Measurements from ENCODE around the gene ARHGEF18. TPM values are rescaled to one million over a fixed set of nuclear protein-coding genes. Genes with fewer than 3 reads are reported as not detected.
"Not testable (repeated sequence)": the region's sequence is repeated elsewhere in the genome, so short reads cannot be mapped to it uniquely, and the experiment has no call there.

The ARHGEF18 gene
- total and polyA plus RNA-seq, 2 donors (not counting 3 experiments of a cell fraction or from before 2014, with no cell fraction given) = 12.1 to 30.7 TPM

- CTCF ChIA-PET = no interaction called here
- FAIRE-seq (no peak), DNase-seq (ENCODE audit: low read depth, low spot score) (no peak)
- intact Hi-C loops (cut with micrococcal nuclease) = no loop called here
- H3K9me1 ChIP-seq (replicated peaks; ENCODE audit: control insufficient read depth, extremely low read depth, insufficient read depth, low read length) = no peaks in the 10 kb centered on the region
- no peak overlapping the region for H3K4me2 ChIP-seq (ENCODE audit: insufficient read depth, low read length)
- no TSS peak for BruUV-seq (replicated peaks)
- H2AFZ ChIP-seq (ENCODE audit: low read depth, low read length) = no peak overlapping the region
- dilution Hi-C loops (cut with MboI; ENCODE audit: extremely low pct_ligation_motif_present, low sequenced_read_pairs) = no loop called here
- TF ChIP-seq CTCF (IDR thresholded peaks at IDR 0.05; ENCODE audit: extremely low read depth in 1 of 2, insufficient read depth in 1 of 2, low read depth in 1 of 2, low read length in 2 of 2) (no peak), FOS (IDR thresholded peaks at IDR 0.05; ENCODE audit: borderline replicate concordance, insufficient read depth, low read length) (no peak), MAX (IDR thresholded peaks at IDR 0.05; ENCODE audit: insufficient read depth, insufficient read length) (no peak), POLR2A (IDR thresholded peaks at IDR 0.05; ENCODE audit: low read depth, low read length) (no peak)
- no peaks in the 10 kb centered on the region for H4K20me1 ChIP-seq (replicated peaks; ENCODE audit: control insufficient read depth, extremely low read depth, insufficient read depth, low read length)
- no peaks in the 10 kb centered on the region for H3K79me2 ChIP-seq (ENCODE audit: control insufficient read depth, insufficient read depth, low read length)
- no peak overlapping the region for H3K27ac ChIP-seq (ENCODE audit: insufficient read depth, low read depth, low read length)
- H3K4me3 ChIP-seq (replicated peaks in 1 of 3; ENCODE audit: insufficient read depth in 1 of 3, low read depth in 1 of 3, low read length in 3 of 3) = no peak overlapping the region
- POLR2A ChIA-PET = no interaction called here
- no peaks in the 10 kb centered on the region for H3K9me3 ChIP-seq (replicated peaks; ENCODE audit: control insufficient read depth, insufficient read depth, low read length)
- no peaks in the 10 kb centered on the region for H3K4me1 ChIP-seq (ENCODE audit: control insufficient read depth, extremely low read depth, insufficient read depth, low read length)
- no peak overlapping the region for H3K9ac ChIP-seq (replicated peaks; ENCODE audit: extremely low read depth, insufficient read depth, low read length)
- no peaks in the 10 kb centered on the region for H3K27me3 ChIP-seq (ENCODE audit: control insufficient read depth in 2 of 2, insufficient read depth in 2 of 2, low read length in 2 of 2)
- no peaks in the 10 kb centered on the region for H3K36me3 ChIP-seq (ENCODE audit: control insufficient read depth in 2 of 2, extremely low read depth in 1 of 2, insufficient read depth in 2 of 2, low read length in 2 of 2)
These were observed 19.7 kb downstream of the ARHGEF18 start for GRCh38 chr19:7368456-7368855.

GRCh38 chr19:7368866-7369265 is 20.1 kb downstream of the ARHGEF18 start:
- FAIRE-seq; H3K9me1 ChIP-seq (replicated peaks; ENCODE audit: control insufficient read depth, extremely low read depth, insufficient read depth, low read length); H3K36me3 ChIP-seq (ENCODE audit: control insufficient read depth in 2 of 2, extremely low read depth in 1 of 2, insufficient read depth in 2 of 2, low read length in 2 of 2); H3K27me3 ChIP-seq (ENCODE audit: control insufficient read depth in 2 of 2, insufficient read depth in 2 of 2, low read length in 2 of 2); H3K9me3 ChIP-seq (replicated peaks; ENCODE audit: control insufficient read depth, insufficient read depth, low read length); DNase-seq (ENCODE audit: low read depth, low spot score); H3K27ac ChIP-seq (ENCODE audit: insufficient read depth, low read depth, low read length); H2AFZ ChIP-seq (ENCODE audit: low read depth, low read length); H3K4me2 ChIP-seq (ENCODE audit: insufficient read depth, low read length); H3K4me1 ChIP-seq (ENCODE audit: control insufficient read depth, extremely low read depth, insufficient read depth, low read length); BruUV-seq (replicated peaks); dilution Hi-C loops (cut with MboI; ENCODE audit: extremely low pct_ligation_motif_present, low sequenced_read_pairs); H3K9ac ChIP-seq (replicated peaks; ENCODE audit: extremely low read depth, insufficient read depth, low read length); H3K4me3 ChIP-seq (replicated peaks in 1 of 3; ENCODE audit: insufficient read depth in 1 of 3, low read depth in 1 of 3, low read length in 3 of 3); H4K20me1 ChIP-seq (replicated peaks; ENCODE audit: control insufficient read depth, extremely low read depth, insufficient read depth, low read length); H3K79me2 ChIP-seq (ENCODE audit: control insufficient read depth, insufficient read depth, low read length); POLR2A ChIA-PET; intact Hi-C loops (cut with micrococcal nuclease): not testable (repeated sequence)
- CTCF ChIA-PET = interaction anchor here (1.0 kb wide), 1 partner anchor 15 kb away, joined by 3 read pairs; no protein-coding TSS in a partner anchor
